ENCODE data around the gene CHP1. TPM values are rescaled to one million over a fixed set of nuclear protein-coding genes. Genes with fewer than 3 reads are reported as not detected.
A peak's percentile ranks its signal among the peaks of the same experiment; 100 is the strongest.

The CHP1 gene
- total and polyA plus RNA-seq, 9 of the 15 experiments (the other 6 are each of a cell fraction or from before 2014, with no cell fraction given) = 31.7 to 83.4 (median 67.6) TPM

DNA sequence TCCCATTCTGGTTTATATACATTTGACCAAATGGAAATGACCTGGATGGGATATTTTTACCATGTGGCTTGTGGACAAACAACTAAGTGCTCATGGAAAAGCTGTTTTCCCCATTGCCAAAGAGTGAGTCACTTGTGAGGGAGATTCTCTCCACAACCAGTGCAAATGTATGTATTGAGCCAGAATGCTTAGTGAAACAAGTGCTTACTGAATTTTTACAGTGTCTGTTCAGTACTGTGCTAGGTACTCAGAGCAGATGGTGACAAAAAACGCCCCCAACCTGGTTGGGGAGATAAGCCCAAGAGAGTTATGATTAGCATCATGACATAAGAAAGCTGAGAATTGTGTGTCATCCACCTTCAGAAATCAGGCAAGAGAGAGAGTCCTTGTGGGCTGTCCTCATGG is 2.3 kb downstream of the CHP1 start (continued):
- TF ChIP-seq, protein P1, sequence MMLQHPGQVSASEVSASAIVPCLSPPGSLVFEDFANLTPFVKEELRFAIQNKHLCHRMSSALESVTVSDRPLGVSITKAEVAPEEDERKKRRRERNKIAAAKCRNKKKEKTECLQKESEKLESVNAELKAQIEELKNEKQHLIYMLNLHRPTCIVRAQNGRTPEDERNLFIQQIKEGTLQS (IDR thresholded peaks at IDR 0.05) = peak; percentile 88
- TF ChIP-seq, protein P1 (CRISPR knock-in tag; conservative IDR thresholded peaks at IDR 0.05) = no peak
- no peak for TF ChIP-seq CHD1 (IDR thresholded peaks at IDR 0.05; ENCODE audit: low read length)
- peak; percentile 34 to 78; a peak in 2 of 4 replicates for TF ChIP-seq MAZ (CRISPR knock-in tag; conservative IDR thresholded peaks at IDR 0.05 in 1 of 2, IDR thresholded peaks at IDR 0.05 in 1 of 2)
- no peak for TF ChIP-seq RAD51 (IDR thresholded peaks at IDR 0.05; ENCODE audit: borderline replicate concordance, low read depth)
- TF ChIP-seq JUN (IDR thresholded peaks at IDR 0.05; ENCODE audit: borderline replicate concordance, low read depth, low read length) = peak; percentile 88; the same call in 1 of the 2 replicates
- no peak for TF ChIP-seq JUN (CRISPR knock-in tag; IDR thresholded peaks at IDR 0.05; ENCODE audit: borderline replicate concordance)
- TF ChIP-seq CCAR2 (IDR thresholded peaks at IDR 0.05; ENCODE audit: low read depth, low read length) = no peak
- peak; percentile 82 for TF ChIP-seq GATA2 (CRISPR knock-in tag; IDR thresholded peaks at IDR 0.05)
- TF ChIP-seq ZNF717 (CRISPR knock-in tag; IDR thresholded peaks at IDR 0.05) = no peak
- TF ChIP-seq RB1 (IDR thresholded peaks at IDR 0.05; ENCODE audit: low read depth) = peak; percentile 25; the same call in 1 of the 2 replicates
- TF ChIP-seq, protein P2, sequence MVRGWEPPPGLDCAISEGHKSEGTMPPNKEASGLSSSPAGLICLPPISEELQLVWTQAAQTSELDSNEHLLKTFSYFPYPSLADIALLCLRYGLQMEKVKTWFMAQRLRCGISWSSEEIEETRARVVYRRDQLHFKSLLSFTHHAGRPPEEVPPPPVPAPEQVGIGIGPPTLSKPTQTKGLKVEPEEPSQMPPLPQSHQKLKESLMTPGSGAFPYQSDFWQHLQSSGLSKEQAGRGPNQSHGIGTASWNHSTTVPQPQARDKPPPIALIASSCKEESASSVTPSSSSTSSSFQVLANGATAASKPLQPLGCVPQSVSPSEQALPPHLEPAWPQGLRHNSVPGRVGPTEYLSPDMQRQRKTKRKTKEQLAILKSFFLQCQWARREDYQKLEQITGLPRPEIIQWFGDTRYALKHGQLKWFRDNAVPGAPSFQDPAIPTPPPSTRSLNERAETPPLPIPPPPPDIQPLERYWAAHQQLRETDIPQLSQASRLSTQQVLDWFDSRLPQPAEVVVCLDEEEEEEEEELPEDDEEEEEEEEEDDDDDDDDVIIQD (CRISPR knock-in tag; IDR thresholded peaks at IDR 0.05) = no peak
- TF ChIP-seq BCLAF1 (IDR thresholded peaks at IDR 0.05; ENCODE audit: borderline replicate concordance in 1 of 2, control insufficient read depth in 1 of 2, low read depth in 2 of 2, low read length in 1 of 2) = no peak
- TF ChIP-seq NCOA1 (IDR thresholded peaks at IDR 0.05; ENCODE audit: low read depth) = peak; percentile 66; the same call in 1 of the 2 replicates
- TF ChIP-seq, protein P3, sequence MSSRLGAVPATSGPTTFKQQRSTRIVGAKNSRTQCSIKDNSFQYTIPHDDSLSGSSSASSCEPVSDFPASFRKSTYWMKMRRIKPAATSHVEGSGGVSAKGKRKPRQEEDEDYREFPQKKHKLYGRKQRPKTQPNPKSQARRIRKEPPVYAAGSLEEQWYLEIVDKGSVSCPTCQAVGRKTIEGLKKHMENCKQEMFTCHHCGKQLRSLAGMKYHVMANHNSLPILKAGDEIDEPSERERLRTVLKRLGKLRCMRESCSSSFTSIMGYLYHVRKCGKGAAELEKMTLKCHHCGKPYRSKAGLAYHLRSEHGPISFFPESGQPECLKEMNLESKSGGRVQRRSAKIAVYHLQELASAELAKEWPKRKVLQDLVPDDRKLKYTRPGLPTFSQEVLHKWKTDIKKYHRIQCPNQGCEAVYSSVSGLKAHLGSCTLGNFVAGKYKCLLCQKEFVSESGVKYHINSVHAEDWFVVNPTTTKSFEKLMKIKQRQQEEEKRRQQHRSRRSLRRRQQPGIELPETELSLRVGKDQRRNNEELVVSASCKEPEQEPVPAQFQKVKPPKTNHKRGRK (tag; IDR thresholded peaks at IDR 0.05) = no peak
- peak; percentile 70; the same call in 1 of the 2 replicates for TF ChIP-seq MTA3 (IDR thresholded peaks at IDR 0.05; ENCODE audit: borderline replicate concordance)
- no peak for TF ChIP-seq TSC22D4 (tag; IDR thresholded peaks at IDR 0.05)
- no peak for TF ChIP-seq PCBP2 (IDR thresholded peaks at IDR 0.05; ENCODE audit: low read depth, low read length, poor library complexity, severe bottlenecking)
- TF ChIP-seq, protein P4, sequence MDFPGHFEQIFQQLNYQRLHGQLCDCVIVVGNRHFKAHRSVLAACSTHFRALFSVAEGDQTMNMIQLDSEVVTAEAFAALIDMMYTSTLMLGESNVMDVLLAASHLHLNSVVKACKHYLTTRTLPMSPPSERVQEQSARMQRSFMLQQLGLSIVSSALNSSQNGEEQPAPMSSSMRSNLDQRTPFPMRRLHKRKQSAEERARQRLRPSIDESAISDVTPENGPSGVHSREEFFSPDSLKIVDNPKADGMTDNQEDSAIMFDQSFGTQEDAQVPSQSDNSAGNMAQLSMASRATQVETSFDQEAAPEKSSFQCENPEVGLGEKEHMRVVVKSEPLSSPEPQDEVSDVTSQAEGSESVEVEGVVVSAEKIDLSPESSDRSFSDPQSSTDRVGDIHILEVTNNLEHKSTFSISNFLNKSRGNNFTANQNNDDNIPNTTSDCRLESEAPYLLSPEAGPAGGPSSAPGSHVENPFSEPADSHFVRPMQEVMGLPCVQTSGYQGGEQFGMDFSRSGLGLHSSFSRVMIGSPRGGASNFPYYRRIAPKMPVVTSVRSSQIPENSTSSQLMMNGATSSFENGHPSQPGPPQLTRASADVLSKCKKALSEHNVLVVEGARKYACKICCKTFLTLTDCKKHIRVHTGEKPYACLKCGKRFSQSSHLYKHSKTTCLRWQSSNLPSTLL (IDR thresholded peaks at IDR 0.05) = peak; percentile 92

All from K562 (cell line).